Stimulated activated CD8-positive, alpha-beta memory T cell treated with anti-CD3 and anti-CD28 coated beads, Interleukin-4, amount 100 ng/mL, for 4 hours (primary cell): ENCODE results near the gene IL12RB1.
"Not testable (repeated sequence)": the region's sequence is repeated elsewhere in the genome, so short reads cannot be mapped to it uniquely, and the experiment has no call there.

Source experiments
- DNase-seq, 2 donors: peaks; one replicate each; pipeline ENCODE4 v3.0.0-alpha.2; 2020; ENCODE audit warnings: low read depth in 2 of 2, low spot score in 1 of 2

The IL12RB1 gene

DNA sequence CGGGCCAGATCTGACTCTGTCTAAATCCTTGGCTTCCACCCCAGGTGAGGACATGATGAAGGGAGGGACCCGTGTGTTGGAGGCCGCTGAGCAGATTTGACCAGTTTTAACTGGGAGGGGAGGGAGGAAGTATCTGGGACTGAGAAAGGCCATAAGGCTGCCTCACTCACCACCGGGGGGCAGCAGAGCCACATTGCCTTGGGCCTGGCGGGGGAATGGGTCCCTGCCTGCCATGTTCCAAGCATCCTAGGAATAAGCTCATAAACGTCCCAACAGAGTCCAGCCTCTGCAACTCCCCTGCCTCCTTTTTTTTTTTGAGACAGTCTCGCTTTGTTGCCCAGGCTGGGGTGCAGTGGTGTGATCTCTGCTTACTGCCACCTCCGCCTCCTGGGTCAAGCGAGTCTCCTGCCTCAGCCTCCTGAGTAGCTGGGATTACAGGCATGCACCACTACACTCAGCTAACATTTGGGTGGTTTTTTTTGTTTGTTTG, 26.3 kb upstream of the IL12RB1 start:
- peak; percentile 58 to 59 for DNase-seq

DNA sequence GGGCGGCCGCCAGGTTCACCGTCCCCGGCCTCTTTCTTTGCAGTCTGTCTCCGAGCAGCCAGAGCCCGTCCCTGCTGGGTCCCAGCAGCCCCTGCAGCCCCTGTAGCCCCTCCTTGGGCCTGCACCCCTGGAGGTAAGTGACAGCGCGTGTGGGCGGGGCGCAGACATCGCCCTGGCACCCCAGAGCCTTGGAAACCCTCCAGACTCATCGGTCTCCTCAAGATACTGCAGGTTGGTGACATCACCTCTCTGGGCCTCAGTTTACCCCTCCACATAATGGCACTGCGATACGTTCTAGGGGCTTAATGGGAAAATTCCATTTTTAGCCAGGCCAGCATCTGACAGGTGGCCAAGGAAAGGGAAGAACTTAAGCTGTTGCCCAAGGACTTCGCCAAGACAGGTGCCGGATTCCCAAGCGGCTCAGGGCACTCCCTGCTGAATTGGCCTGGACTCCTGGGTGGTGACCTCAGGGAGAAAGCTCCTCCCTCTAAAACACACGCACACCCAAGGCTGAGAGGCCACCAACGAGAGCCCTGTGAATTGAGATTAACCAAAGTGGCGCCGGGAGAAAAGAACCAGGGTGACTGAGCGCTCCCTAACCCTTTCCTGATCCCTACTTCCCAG, 24.0 kb upstream of the IL12RB1 start:
- no peak for DNase-seq

DNA sequence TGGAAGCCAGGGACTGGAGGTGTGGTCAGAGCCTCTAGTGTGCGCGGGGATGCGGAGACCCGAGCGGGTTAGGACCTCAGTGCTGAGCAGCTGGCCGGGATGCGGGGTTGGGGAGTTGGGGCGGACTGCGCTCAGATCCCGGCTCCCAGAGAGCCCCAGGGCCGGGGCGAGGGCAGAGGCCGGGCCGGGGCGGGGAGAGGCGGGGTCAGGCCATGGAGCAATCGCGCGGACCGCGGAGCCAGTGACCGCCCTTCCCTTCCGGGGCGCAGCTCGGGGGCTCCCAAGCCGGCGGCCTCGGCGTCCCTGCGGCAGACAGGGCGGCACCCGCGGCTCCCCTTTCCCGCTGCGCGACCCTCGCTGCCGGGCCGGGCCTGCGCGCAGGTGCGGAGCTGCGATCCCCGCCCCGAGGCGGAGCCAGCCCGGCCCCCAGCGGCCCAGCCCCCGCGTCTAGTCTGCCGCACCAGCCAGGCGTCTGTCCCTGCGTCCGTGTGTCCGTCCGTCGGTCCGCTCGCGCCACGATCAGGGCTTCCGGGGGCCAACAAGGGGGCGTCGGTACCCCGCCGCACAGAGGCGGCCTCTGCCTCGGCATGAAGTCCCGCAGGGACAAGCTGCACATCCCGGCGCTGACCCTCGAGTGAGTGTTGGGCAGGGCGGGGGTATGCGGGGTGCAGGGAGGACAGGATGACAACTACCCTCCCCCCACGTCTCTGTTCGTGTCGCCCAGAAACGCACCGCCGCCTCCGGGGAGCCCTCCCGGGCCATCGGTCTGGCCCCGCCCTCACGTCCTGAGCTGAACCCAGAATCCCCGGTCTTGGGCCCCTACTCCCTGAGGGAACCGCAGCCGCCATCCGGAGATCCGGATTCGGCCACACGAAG, 23.2 kb upstream of the IL12RB1 start:
- no peak for DNase-seq

GRCh38 chr19:18109341-18109732, 22.6 kb upstream of the IL12RB1 start:
- DNase-seq, result no peak

- DNase-seq, result no peak
Observed at GRCh38 chr19:18108897-18109296, 22.2 kb upstream of the IL12RB1 start.

GRCh38 chr19:18107235-18107634, 20.5 kb upstream of the IL12RB1 start:
- no peak for DNase-seq

GRCh38 chr19:18105259-18105658, 18.5 kb upstream of the IL12RB1 start:
- DNase-seq, result not testable (repeated sequence)

GRCh38 chr19:18104793-18105131, 18.0 kb upstream of the IL12RB1 start:
- no peak for DNase-seq

- no peak for DNase-seq
Observed at GRCh38 chr19:18102916-18103542, 16.3 kb upstream of the IL12RB1 start.

GRCh38 chr19:18101268-18101667, 14.5 kb upstream of the IL12RB1 start:
- no peak for DNase-seq

GRCh38 chr19:18100710-18101109, 14.0 kb upstream of the IL12RB1 start:
- DNase-seq, result no peak

- no peak for DNase-seq
Observed at GRCh38 chr19:18099623-18099995, 12.9 kb upstream of the IL12RB1 start.

DNA sequence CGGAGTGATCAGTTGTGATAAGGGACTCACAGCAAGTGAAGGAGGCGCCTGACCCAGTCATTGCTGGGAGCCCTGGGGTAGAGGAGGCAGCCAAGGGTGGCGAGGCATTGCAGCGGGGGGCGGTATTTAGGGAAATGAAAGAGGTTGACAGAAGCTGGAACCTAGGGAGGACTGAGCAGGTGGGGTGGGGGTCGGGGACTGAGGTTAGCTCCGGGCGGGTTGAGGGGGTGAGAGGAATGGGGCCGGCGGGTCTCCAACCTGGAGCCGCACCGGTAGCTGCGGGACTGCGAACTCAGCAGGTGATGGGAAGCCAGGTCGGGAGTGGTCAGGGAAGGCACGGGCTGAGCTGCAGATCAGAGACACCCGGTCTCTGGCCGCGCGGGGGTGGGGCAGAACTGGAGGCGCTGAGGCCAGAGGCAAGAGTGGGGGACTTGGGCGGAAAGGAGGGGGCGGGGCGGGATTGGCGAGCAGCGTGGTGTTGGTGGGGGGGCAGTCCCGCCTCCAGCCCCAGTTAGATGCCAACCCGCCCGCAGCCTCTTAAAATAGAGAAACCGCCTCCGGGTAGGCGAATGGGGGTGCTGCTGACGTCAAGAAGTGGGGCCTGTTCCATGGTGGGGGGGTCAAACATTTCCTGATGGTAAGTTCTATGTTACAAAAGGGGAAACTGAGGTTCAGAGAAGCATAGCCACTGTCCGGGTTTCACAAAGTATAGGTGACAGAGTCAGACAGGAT, 12.3 kb upstream of the IL12RB1 start:
- peak in 1 of 2 donors; percentile 41 for DNase-seq

DNA sequence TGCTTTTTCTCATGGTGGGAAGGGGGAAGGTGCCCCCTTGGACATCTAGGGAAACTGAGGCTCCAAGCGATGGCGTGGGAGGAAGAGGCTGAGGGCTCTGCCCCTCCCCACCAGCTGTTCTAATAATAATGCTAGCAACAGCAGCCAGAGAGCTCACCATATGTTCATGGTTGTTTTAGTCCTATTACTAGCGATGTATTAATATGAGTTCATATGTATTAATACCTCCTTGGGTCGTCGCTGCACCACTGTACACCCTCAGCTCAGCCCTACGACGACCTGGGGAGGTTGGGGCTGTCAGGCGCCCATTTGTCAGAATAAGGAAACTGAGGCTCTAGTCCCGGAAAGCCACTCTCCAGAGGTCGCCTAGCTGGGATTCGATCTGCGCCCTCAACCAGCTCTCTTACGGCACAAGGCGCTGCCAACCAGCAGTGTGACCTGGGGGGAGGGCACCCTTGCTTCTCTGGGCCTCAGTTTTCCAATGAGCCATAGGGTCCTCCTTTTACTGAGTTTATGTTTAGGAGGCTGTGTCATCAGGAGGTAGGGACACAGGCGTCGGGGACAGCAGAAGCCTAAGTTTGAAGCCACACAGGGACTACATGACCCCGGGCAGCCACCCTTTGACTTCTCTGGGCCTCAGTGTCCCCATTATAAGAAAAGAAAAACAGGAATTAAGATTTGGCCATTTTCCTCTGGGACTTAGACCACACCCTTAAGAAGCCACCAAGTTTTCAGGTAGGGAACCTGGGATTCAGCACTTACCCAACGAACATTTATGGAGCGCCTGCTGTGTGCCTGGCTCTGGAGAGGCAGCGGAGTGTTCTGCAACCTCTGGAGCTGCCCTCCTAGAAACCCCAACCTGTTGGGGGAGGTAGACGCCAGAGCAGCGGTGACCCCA, 11.5 kb upstream of the IL12RB1 start:
- no peak for DNase-seq

- DNase-seq, result peak; percentile 67 to 77
Observed at GRCh38 chr19:18097217-18097992, 10.7 kb upstream of the IL12RB1 start, which contains the start of gene MAST3. Gene MAST3 (plus strand): TSS chr19:18097778. CDS start chr19:18097793, 15 bp downstream.

GRCh38 chr19:18096258-18096657, 9.5 kb upstream of the IL12RB1 start:
- DNase-seq, result no peak

- no peak for DNase-seq
Observed at GRCh38 chr19:18093439-18094161, 6.9 kb upstream of the IL12RB1 start.

DNA sequence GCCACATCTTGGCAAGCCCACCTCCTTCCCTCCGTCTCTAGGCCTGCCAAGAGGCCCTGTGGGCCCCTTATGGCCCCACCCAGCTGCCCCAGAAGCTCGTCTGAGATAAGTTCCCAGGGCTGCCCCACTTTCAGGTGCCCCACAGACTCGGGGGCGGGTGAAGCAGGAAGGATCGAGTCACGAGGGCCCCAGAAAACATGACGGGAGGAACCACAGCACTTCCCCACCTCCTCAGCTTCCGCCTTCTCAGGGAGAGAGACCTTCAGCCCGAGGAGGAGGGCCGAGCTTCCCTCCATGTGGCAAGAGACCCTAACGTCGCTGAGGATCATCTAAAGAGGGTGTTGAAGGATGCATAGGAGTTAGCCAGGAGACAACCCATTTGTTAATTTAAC, 4.5 kb upstream of the IL12RB1 start:
- DNase-seq, result peak; percentile 66 to 82
